ENCODE data around the gene GLDN. TPM values are rescaled to one million over a fixed set of nuclear protein-coding genes. Genes with fewer than 3 reads are reported as not detected.

The GLDN gene
- total RNA-seq, 4 donors from 2014 or later: 36.2 to 86.1 (median 60.0) TPM

DNA sequence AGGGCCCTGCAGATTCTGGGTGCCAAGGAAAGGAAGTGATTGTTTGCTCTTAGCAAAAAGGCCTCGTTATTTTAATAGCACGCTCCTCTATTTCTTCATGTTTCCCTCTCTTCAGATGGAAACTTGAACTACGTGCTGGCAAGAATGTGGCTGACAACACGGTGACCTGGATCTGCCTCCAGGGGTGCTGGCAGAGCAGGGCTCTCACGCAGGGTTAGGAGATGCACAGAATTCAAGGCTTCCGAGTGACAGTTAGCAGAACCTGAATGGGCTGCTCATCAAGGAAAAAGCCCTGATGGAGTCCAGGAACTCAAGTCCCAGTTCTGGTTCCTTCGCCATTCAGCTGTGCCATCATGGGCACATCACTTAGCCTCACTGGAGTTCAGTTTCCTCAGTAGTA is 25.7 kb upstream of the GLDN start:
- TF ChIP-seq, protein P1, sequence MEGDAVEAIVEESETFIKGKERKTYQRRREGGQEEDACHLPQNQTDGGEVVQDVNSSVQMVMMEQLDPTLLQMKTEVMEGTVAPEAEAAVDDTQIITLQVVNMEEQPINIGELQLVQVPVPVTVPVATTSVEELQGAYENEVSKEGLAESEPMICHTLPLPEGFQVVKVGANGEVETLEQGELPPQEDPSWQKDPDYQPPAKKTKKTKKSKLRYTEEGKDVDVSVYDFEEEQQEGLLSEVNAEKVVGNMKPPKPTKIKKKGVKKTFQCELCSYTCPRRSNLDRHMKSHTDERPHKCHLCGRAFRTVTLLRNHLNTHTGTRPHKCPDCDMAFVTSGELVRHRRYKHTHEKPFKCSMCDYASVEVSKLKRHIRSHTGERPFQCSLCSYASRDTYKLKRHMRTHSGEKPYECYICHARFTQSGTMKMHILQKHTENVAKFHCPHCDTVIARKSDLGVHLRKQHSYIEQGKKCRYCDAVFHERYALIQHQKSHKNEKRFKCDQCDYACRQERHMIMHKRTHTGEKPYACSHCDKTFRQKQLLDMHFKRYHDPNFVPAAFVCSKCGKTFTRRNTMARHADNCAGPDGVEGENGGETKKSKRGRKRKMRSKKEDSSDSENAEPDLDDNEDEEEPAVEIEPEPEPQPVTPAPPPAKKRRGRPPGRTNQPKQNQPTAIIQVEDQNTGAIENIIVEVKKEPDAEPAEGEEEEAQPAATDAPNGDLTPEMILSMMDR (IDR thresholded peaks at IDR 0.05; ENCODE audit: low read depth): no peak

DNA sequence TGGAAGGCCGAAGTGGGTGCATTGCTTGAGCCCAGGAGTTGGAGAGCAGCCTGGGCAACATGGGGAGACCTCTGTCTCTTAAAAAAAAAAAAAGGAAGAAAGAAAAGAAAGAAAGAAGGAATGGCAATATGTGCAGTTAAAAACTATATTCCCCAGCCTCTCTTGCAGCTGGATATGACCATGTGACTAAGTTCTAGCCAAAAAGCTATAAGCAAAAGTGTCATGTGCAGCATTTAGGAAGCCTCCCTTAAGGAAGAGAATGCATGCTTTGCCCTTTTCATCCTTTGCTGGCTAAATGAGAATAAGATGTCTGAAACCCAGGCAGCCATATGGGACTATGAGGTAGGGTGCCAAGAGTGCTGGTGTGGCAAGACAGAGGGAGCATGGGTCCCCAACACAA is 24.8 kb upstream of the GLDN start:
- TF ChIP-seq, protein P1 (IDR thresholded peaks at IDR 0.05; ENCODE audit: low read depth): no peak

DNA sequence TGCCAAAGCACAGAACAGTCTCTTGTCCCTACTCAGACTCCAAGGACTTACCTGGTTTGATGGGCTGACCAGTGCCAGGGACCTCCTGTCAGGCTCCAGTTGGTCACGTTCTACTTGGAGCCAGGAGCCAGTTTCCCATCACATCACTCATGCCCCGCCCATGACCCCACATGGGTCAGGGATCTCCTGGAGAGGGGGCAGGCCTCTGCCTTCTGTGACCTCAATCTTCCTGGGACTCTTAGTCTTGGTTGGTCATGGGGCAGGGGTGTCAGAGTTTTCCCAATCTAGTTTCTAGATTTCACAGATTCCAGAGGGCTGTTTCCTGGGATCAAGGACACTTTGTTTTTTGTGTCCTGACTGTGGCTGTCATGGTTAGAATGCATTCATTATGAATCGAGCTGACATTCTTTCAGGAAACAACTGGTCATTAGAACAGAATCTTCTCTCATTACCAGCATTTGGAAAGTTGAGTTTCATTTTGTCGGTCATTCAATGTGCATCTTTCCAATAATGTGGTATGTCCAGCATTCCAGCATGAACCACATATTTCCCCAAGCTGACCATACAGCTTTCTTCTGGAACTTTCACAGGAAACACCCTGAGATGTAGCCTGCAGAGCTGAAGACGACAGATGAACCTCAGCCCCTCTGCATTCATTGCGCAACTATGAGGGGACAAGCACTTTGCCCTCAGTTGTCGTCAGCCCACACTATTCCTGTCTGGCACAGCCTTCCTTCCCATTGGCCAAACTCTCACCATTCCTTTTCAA is 22.9 kb upstream of the GLDN start:
- TF ChIP-seq, protein P1 (IDR thresholded peaks at IDR 0.05; ENCODE audit: low read depth): no peak

DNA sequence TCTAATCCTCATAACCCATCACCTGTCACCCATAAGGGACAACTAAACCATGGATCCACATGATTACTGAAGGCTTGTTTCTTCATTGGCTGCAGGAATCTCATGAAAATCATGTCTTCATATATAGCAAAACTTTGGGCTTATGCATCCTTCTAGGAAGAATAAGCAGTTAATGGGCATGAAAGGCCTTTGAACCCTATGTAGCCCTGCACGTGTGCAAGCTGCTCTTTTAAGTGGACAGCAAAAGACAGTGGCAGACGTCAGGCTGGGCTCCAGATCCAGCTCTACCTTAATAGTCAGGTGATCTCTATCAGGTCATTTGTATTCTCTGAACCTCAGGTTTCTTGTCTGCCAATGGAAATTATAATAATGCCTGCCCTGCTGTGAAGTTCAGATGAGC is 21.9 kb upstream of the GLDN start:
- TF ChIP-seq, protein P1 (IDR thresholded peaks at IDR 0.05; ENCODE audit: low read depth): no peak

DNA sequence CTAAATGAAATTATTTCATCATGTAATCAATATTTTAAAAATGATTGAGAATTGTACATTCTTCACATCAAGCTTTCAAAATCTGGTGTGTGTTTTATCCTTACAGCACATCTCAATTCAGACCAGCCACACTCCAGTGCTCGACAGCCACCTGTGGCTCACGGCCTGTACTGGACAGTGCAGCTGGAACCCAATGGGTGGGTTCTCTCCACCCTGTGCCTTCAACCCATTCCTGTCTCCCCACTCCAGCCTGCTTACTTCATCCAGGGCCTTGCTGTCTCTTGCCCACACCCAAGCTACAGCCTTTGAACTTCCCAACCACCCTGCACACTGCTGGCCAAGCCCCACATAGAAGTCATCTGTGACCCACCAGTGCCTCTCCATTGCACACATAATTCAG is 20.6 kb upstream of the GLDN start:
- TF ChIP-seq, protein P1 (IDR thresholded peaks at IDR 0.05; ENCODE audit: low read depth): no peak

DNA sequence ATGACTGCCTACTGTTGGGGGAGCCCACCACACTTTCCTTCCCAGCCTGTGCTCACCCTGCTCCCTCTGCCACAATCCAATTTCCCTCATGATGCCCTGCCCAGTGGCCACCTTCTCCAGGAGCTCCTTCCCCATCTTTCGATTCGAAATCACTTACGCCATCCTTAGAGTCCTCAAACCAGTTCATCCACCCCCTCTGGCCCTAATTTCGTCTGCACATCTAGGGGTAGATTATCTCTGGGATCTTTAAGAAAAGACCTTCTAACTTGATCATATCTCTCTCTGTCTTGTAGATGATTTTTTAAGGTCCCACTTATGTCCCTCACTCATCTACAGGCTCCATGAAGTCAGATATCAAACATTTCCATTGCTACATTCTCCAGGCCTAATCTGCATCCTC is 20.1 kb upstream of the GLDN start:
- TF ChIP-seq, protein P1 (IDR thresholded peaks at IDR 0.05; ENCODE audit: low read depth): no peak

DNA sequence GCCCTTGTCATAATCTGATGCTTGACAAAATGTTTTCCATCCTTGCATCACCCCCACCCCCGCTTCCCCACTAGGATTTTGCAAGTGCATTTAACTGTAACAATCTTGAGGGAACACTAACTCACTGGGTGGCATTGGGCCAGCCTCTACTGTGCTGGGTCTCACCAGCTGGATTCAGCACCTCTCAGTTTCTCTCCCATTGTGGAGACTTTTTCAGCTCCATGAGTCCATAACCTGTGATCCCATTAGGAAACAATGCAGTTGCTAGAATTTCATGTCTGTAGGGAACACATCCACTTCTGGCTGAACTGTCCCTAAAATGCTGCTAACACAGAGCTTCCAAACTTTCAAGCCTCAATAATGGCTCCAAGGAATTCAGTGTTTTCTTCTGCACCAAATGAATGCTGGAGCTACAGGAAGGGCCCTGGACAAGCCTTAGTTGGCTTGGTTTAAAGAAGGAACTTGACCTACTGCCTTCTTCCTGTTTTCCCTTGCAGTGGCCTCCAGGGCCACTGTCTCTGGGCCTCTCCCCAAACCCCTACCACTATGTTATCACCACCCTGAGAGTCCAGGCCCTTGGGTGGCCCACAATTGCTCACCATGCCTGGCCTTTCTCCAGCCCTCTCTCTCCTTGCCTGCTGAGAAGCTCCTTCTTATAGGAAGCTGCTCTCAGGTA is 18.7 kb upstream of the GLDN start:
- TF ChIP-seq, protein P1 (IDR thresholded peaks at IDR 0.05; ENCODE audit: low read depth): no peak
